ENCODE data around the gene CNNM4. TPM values are rescaled to one million over a fixed set of nuclear protein-coding genes. Genes with fewer than 3 reads are reported as not detected.

Gene CNNM4
- total RNA-seq, 1 experiment from 2014 or later = 14.0 TPM

GRCh38 chr2:96798733-96799622 is 38.3 kb downstream of the CNNM4 start (continued):
- TF ChIP-seq KAT7 (CRISPR knock-in tag; IDR thresholded peaks at IDR 0.05; ENCODE audit: borderline replicate concordance) (no peak), CREM (CRISPR knock-in tag; IDR thresholded peaks at IDR 0.05) (no peak), NR1H2 (CRISPR knock-in tag; IDR thresholded peaks at IDR 0.05) (no peak), JAZF1 (CRISPR knock-in tag; IDR thresholded peaks at IDR 0.05) (no peak), ZNF416 (CRISPR knock-in tag; IDR thresholded peaks at IDR 0.05) (no peak)

- no peak overlapping the region; the same call in 1 of the 2 replicates for H3K27ac Mint-ChIP-seq
- no peak overlapping the region for H3K4me3 Mint-ChIP-seq
- no peaks in the 10 kb centered on the region for H3K27me3 Mint-ChIP-seq (ENCODE audit: low read depth)
- H3K36me3 Mint-ChIP-seq = no peaks in the 10 kb centered on the region
- ChIA-PET POLR2A (no interaction called here), CTCF (interaction anchor here (1.1 to 2.8 kb wide), 6 partner anchors 9 to 250 kb away, joined by 3 to 37 read pairs (median 7); partner anchors contain the start of genes CNNM4 and KANSL3)
- TF ChIP-seq NR3C1 (CRISPR knock-in tag; conservative IDR thresholded peaks at IDR 0.05; ENCODE audit: low read depth) (no peak), GTF2I (CRISPR knock-in tag; conservative IDR thresholded peaks at IDR 0.05) (no peak), E2F1 (CRISPR knock-in tag; IDR thresholded peaks at IDR 0.05) (no peak), TP53 (CRISPR knock-in tag; IDR thresholded peaks at IDR 0.05) (no peak)
- no peaks in the 10 kb centered on the region for H3K9me3 Mint-ChIP-seq
- no peak for ATAC-seq
- no peak for DNase-seq (ENCODE audit: low spot score)
- no peaks in the 10 kb centered on the region for H3K4me1 Mint-ChIP-seq
Observed at GRCh38 chr2:96799623-96799935, 38.9 kb downstream of the CNNM4 start.

GRCh38 chr2:96800061-96801004 is 39.6 kb downstream of the CNNM4 start:
- CTCF ChIA-PET = interaction anchor here (0.5 to 2.8 kb wide), 24 partner anchors 8 to 252 kb away, joined by 3 to 37 read pairs (median 4); partner anchors contain the start of genes CNNM3, CNNM4, FER1L5 and KANSL3
- Mint-ChIP-seq H3K4me3 (no peak overlapping the region), H3K9me3 (no peaks in the 10 kb centered on the region), H3K27me3 (ENCODE audit: low read depth) (no peaks in the 10 kb centered on the region), H3K36me3 (no peaks in the 10 kb centered on the region), H3K4me1 (no peaks in the 10 kb centered on the region), H3K27ac (no peak overlapping the region)
- POLR2A ChIA-PET = no interaction called here
- ATAC-seq (peak; percentile 42; the same call in 1 of the 2 replicates), DNase-seq (ENCODE audit: low spot score) (no peak)
- TF ChIP-seq MYBL2 (CRISPR knock-in tag; IDR thresholded peaks at IDR 0.05) = no peak
- TF ChIP-seq JUN (CRISPR knock-in tag; IDR thresholded peaks at IDR 0.05) = no peak
- TF ChIP-seq ZNF232 (CRISPR knock-in tag; IDR thresholded peaks at IDR 0.05) = no peak
- TF ChIP-seq SP1 (CRISPR knock-in tag; conservative IDR thresholded peaks at IDR 0.05) = no peak
- TF ChIP-seq ESRRA (CRISPR knock-in tag; IDR thresholded peaks at IDR 0.05; ENCODE audit: borderline replicate concordance) = no peak
- no peak for TF ChIP-seq USF2 (CRISPR knock-in tag; IDR thresholded peaks at IDR 0.05)
- no peak for TF ChIP-seq ZNF121 (CRISPR knock-in tag; IDR thresholded peaks at IDR 0.05)
- no peak for TF ChIP-seq CDX4 (CRISPR knock-in tag; IDR thresholded peaks at IDR 0.05; ENCODE audit: borderline replicate concordance)
- TF ChIP-seq NFATC4 (CRISPR knock-in tag; IDR thresholded peaks at IDR 0.05) = no peak
- TF ChIP-seq ZBTB43 (CRISPR knock-in tag; IDR thresholded peaks at IDR 0.05) = no peak
- TF ChIP-seq ZNF219 (CRISPR knock-in tag; IDR thresholded peaks at IDR 0.05; ENCODE audit: borderline replicate concordance) = no peak
- no peak for TF ChIP-seq PREB (CRISPR knock-in tag; IDR thresholded peaks at IDR 0.05; ENCODE audit: borderline replicate concordance)
- no peak for TF ChIP-seq ETV6 (CRISPR knock-in tag; IDR thresholded peaks at IDR 0.05)
- TF ChIP-seq ATF3 (CRISPR knock-in tag; conservative IDR thresholded peaks at IDR 0.05) = no peak
- TF ChIP-seq MLX (CRISPR knock-in tag; IDR thresholded peaks at IDR 0.05) = no peak
- TF ChIP-seq ZMAT4 (CRISPR knock-in tag; IDR thresholded peaks at IDR 0.05) = no peak

Data from WTC11 (cell line).